GM18519 (cell line): ENCODE data around the gene TAC4.

ENCODE experiments used
- ATAC-seq: cut with Tn5 transposase; IDR thresholded peaks from one replicate; pipeline ENCODE4 v1.9.1; 2021; ENCODE audit warnings: mild to moderate bottlenecking, moderate library complexity; ENCODE audit not compliant: unreplicated experiment, low FRiP score

Gene TAC4, protein sequence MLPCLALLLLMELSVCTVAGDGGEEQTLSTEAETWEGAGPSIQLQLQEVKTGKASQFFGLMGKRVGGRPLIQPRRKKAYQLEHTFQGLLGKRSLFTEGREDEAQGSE

DNA sequence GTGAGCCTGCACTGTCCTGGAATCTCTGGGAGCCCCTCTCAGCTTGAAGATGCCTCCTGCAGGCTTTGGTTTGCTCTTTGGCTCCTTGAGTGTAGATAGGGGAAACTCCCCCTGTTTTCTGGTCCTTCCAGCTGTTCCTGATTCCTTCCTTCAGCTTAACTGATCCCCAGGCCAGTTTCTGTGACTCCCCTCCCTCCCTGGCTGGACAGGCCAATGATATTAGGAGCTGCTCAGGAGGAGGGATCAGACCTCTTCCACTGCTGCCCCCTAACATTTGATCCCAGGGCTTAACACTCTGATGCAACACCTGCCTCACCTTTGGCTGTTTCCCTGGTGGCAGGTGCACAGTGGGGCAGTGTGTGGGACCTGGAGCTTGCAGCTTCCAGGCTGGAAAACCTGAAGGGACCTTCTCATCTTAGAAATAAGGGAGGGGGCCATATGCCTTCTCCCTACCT, at the start of gene TAC4:
TAC4 (minus strand) TSS at position 51 of the 455 bp plus-strand sequence. CDS start 52 bp downstream, outside the sequence.
- ATAC-seq: no peak

DNA sequence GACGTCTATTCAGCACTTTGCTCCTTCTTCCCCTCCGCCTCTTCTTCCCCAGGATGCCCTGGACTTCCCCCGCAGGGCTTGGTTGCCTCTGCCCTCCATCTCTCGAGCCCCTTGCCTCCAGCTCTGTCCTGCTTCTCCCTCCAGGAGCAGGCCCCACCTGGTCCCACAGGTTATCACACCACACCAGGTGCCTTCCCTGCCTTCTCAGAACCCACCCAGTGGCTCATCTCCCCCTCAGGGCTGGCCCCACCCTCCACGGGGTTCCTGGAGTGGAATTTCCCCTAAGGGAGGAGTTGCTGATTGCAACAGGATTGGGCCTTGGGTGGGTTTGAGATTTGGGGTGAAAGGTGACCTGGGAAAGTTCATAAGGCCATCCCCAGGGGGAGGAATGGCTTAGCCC, 49.0 kb upstream of the TAC4 start:
- no peak for ATAC-seq

DNA sequence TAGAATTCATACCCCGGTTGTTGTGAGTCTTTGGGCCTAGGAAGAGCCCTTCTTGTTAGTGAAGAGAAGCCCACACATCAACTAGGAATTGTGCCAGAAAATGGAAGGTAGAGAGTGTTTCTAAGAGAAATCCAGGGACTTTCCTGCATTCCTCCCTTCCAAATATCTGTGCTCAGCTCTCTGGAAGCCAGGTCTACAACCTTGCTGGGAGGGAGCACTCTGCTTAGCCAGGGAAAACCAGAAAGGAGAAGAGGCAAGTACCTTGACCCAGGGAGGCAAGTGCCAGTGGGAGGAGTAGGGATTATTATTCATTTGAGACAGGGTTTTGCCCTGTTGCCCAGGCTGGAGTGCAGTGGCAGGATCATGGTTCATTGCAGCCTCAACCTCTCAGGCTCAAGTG, 48.4 kb upstream of the TAC4 start:
- no peak for ATAC-seq

DNA sequence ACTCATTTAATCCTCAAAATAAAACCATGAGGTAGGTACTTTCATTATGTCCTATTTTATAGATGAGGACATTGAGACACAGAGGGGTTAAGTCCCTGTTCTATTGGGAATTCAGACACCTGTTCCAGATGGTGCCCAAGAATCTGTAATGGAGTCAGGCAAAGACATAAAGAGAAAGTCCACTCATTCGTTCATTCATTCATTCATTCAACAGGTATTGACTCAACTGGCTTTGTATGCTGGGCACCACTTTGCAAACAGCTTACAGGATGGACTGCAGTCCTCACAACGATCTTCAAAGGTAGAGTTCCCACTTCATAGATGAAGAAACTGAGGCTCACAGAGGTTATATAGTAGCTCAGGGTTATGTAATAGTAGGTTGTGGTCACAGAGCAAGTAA, 47.9 kb upstream of the TAC4 start:
- ATAC-seq: no peak

DNA sequence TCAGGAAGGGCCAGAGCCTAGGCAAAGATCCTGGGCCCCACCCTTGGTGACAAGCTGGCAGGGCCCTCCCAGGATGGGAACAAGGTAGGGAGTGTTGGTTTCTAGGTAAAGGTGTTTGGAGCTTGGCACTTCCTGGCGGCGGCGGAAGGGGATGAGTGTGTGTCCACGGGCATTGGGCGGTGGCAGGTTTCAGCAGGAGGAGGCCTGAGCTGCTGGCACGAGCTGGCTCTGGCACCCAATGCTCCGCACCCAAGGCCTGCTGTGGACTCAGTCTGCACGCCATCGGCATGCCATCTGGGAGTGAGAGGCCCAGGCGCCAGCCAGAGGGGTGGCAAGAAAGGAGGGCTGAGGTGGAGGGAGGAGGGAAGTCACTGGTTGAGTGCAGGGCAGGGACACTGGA, 46.9 kb upstream of the TAC4 start:
- ATAC-seq: no peak

DNA sequence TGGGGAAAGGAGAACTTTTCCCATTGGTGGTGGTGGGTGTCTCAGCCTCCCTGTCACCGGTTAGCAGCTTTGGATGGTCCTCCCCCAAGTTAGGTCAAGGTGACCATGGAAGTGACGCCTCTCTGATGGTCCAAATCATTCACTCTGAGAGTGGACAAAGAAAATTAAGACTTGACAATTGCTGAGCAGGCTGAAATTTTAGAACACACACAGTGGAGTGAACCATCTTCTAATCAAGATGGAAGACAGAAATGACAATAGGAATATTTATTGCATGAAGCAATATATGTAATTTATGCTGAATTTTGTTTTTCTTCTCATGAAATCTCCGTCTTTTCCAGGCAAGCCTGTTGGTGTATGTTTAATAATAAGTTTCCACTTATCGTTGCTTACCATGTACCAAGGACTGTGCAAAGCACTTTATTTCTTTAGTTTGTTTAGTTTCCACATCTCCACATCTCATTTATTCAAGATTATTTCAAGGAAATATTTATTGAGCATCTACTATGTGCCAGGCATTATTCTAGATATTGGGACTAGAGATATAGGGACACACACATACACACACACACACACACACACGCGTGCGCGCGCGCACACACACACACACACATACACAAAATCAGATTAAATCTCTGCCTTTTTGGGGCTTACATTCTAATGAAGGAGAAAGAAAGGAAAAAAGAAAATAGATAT, 44.0 kb upstream of the TAC4 start:
- no peak for ATAC-seq

DNA sequence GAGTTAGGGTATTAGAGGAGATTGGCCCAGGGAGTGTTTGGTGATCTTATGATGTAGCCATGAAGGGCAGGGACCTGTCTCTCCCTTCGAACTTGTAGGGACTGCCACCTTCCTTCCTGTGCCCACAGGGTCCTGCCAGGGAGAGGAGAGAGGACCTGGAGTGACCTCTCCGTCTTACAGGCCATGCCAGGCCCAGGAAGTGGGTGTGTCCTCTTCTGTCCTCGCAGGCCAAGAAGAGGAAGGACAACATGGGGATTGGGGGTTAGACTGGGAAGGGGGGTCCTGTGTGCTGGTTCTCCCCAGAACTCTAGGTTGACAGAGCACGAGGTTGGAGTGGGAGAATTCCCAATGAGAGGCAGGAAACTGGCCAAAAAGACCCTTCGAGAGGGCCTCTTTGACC, 43.4 kb upstream of the TAC4 start:
- ATAC-seq: no peak

DNA sequence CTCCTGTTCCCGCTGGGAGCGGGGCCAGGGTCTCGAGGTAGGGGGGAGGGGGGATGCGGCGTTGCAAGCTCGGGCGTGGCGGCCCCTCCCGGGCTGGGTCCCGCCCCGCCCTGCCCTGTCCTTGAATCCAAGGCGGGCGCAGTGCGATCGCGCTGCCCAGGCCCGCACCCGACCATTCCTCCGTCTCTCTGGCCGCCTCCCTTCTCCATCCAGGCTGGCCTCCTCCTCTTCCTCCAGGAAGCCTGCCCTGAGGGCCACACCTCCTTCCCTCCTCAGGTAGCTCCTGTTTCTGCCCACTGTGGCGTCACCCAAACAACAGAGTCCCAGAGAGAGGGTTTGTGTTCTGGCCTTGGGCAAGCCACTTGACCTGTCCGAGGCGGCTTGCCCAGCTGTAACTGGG, 43.0 kb upstream of the TAC4 start:
- no peak for ATAC-seq

DNA sequence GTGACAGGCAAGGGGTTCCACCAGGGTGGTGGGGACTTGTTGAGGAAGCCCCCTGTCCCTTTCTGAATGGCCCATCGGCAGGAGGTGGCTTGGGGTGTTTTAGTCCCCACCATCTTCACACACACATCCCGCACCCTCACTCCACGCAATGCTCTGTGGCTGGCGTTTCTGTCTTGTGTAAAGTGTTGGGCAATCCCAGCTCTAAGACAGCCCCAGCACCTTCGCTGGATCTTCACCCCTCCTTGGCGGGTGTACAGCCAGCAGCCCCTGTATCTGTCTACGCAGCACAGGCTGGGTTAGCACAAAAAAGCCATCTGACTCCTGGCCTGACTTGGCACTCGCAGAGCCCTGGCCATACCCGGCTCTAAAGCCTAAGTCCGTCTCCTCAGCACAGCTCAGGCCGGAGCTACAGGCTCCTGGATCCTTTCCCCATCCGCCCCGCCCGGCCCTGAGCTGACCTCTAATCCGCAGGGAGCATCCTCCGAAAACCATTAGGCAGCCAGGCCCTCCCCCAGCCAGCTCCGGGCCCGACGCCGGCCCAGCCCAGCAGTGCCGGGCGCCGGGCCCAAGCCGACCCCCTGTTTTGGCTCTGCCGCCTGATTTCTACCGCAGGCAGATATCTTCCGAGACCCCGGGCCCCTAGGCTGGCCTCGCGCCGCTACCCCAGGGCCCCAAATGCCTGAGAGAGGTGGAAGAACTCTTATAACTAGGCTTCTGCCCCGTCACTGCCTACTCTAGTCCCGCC, 42.4 kb upstream of the TAC4 start:
- no peak for ATAC-seq

DNA sequence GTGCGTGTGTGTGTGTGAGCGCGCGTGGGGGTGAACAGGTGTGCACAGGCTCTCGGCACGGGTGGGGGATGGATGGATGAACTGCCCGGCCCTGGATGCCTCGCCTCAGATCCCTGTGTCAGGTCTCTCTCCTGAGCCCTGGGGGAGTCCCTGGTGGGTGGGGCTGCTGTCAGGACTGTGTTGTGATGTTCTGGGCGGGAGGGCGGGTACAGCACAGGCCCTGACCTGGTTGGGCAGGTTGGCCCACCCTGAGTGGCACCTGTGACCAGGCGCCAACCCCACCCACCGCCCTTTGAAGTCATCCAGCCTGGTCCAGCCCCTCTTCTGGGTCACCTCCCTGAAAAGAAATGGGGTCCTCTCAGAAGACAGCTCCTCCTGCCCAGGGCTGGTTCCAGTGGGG, 41.6 kb upstream of the TAC4 start:
- ATAC-seq: no peak

DNA sequence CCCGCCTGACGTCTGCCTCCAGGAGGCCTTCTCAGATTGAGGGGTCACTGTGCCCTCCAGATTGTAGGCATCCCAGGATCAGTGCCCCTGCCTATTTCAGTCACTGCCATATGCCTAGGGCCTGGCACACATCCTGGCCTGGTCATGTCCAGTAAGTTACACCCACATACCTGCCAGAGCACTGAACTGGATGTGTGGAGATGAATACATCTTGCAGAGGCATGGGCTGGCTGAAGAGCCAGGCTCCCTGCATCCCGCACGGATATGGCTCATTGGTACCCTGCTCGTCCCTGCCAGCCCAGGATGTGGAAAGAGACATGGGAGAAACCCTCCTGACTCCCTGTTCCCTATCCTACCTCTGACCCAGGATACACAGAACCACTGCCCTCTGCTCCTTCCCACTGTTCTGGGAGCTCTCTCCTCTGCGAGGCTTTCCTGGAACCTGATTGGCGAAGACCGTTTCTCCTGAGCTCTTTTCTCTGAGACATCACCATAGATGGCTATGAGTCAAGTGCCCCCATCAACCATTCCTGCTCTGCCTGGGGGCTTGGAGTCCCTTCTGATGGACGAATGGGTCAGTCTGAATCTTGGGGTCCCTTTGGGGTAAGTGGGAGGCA, 40.0 kb upstream of the TAC4 start:
- no peak for ATAC-seq

DNA sequence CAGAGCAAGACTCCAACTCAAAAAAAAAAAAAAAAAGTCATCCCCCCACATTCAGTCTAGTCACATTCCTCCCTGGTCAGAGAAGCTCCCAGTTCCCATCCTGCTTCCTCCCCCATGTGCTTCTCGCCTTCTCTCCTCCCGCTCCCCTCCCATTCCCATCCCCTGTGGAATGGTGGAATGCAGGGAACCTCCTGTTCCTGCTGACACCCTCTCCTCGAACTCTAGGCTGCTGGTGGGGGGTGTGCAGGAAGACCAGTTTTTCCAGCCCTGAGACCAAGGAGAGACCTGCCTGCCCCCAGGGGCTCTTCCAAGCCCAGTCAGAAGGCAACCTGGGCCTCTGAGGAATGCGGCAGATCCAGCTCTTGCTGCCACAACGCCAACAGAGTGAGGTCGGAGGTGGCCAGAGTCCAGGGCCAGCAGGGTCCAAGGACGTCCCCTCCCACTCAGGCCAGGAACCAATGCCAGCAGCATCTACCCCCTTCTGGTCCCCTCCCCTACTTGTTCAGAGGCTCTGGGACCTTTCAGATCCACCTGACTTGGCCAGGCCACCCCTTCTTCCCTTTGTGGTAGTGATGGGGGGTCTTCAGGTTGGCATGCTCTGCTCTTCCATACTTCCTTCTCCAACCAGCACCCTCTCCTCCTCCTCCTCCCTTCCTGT, 39.3 kb upstream of the TAC4 start:
- no peak for ATAC-seq

DNA sequence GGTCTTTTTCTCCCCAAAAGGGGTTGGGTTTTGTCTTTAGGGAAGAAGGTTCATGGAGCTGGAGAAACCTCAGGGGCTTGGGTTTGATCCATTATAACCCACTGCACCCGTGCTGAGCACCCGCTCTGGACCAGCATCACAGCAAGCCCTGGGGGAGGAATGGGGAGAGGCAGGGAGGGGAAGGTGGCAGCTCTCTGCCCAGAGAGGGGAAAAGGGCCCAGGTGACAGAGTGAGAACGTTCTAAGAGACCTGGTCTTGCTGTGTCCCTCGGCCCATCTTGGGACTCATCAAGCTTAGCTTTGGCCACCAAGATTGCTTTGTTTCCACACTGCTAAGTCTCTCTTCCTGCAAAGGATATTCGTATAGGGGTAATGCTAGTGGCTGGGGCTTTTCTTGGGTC, 38.2 kb upstream of the TAC4 start:
- ATAC-seq: no peak

DNA sequence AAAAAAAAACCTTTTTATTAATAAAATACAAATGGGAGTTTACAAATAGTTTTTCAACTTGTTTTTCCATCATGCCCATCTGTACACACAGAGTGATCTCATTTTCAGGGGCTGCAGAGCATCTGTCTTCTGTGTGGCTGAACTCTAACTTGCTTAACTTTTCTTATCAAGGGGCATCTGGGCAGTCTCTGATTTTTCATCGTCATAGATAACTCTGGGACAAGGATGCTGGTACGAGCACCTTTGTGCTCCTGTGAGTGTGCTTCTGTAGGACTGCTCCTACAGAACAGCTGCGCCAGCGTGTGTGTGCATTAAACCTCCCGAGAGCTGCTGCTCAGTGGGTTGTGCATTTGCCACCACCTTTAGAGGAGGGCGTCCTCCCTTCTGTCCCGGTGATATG, 34.6 kb upstream of the TAC4 start:
- no peak for ATAC-seq

DNA sequence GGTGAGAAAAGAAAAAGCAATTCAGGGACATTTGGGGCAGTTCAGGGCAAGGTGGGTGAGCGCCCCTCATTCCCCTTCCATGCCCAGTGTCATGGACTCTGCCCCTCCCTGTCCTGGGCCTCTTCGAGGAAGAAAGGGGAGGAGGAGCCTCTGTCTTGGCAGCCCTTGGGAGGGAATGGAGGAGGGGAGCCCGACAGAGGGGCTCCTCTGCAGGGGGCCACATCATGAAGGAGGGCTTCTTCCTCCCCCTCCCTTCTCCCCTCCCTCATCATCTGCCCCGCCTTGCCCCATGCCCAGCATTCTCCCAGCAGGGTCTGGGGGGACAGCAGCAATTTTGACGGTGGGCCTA, 33.2 kb upstream of the TAC4 start:
- no peak for ATAC-seq

DNA sequence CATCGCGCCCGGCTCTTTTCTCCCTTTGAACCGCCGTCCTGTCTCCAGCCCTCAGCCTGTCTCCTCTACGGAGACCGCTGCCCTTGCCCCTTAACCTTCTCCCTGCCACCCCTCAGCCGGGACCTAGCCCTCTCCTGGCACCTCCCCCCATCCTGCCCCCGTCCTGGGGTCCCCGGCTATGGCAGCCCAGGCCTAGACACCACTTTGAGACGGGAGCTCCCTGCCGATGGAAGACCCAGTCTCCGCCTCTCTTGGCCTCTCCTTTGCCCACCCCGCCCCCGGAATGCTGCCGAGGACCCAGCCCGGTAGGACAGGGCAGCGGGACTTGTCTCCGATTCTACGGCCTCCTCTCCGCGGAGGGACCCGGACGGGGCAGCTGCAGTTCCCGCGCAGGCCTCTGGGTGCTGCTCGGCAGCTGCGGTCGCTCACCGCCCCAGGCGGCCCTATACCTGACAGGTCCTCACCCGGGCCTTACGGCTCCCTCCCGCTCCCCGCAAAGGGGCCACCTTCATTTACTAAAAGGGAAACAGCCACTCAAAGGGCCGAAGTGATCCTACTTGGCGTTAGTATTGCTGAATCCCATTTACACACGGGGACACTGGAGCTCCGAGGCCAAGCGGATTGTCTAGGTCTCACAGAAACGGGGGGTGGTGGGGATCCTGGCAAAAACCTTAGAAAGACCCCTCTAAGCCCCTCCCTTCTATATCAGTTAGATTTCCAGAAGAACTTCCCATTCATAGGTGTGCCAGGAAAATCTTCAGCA, 32.6 kb upstream of the TAC4 start:
- no peak for ATAC-seq

DNA sequence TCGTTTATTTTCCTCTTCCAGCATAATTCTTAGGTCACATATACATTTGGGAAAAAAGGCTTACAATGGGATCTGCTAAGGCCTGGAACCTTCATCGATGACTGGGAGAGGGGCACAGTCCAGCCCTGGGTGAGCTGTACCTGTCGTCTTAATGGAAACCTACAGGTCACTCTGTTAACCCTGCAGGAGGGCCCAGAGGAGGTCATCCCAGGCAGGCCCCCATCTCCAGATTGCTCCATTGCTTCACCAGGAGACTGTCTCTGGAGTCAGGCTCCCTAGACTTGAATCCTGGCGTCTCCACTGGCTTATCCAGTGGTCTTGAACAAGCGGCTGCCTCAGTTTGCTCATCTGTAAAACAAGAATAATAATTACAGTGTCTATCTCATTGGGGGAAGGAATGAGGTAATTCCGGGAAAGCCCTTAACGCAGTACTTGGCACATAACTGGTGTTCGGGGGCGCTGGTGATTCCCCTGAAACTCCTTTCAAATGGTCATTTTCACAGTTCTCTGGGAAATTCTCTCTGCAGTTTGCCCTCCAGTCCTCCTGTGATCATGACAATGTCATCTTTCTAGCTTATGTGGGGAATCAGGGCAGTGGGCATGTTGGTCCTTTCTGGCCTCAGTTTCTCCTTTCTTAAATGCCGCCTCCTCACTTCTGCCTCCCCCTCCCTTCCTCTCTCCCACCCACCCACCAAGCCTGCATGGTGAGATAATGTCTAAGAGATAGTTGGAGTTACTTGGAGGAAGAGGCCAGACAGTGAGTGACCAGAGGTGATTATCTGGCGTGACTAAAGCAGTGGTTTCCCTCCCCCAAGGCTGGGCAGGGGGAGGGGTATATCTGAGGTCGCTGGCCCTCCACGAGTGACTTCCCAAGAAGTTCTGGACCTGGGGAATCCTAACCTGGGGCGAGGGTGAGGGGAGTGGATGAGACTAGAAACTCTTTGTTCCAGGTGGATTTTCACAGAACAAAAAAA, 31.3 kb upstream of the TAC4 start:
- no peak for ATAC-seq

DNA sequence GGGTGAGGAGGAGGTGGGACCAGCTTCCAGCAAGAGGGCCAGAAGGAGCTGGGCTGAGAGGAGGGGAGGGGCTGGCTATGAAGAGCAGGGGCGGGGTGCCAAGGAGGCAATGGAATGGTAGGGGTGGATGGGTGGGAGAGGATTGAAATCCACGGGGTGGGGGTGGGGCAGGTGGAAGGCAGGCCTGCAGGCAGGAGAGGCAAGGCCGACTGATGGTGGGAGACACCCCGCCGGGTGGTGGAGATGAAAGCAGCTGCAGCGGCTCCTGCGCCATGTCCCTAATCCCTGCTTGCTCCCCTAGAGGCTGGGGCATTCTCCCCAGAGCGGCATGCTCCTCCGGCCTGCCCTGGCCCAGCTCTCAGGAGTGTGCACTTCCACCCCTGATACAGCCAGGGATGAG, 27.8 kb upstream of the TAC4 start:
- no peak for ATAC-seq

DNA sequence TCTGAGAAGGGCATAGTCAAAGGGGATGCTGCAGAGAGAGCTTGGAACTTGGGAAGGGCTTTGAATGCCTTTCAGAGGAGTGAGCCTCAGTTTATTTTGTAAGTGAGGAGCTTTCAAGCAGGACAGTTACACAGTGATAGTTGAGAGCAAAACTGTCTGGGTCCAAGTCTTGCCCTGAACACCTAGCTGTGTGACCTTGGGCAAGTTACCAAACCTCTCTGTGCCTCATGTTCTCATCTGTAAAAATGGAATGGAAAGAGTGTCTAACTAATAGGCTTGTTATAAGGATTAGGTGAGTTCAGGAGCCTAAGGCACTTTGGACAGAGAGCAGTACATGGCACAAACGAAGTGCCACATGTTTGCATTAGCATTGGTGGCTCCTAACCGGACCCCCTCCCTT, 27.0 kb upstream of the TAC4 start:
- no peak for ATAC-seq
